Measurements from ENCODE around the gene C10orf95.

Gene C10orf95

GRCh38 chr10:102416283-102416682 is 35.1 kb downstream of the C10orf95 start:
- H3K9me3 ChIP-seq (ENCODE audit: control insufficient read depth, low read length): no peaks in the 10 kb centered on the region
- H3K36me3 ChIP-seq (ENCODE audit: control insufficient read depth in 1 of 2, insufficient read depth in 2 of 2, low read depth in 1 of 2, low read length in 2 of 2): no peaks in the 10 kb centered on the region
- peaks cover 20% of the 10 kb centered on the region for H3K4me1 ChIP-seq (ENCODE audit: control insufficient read depth, insufficient read depth, low read depth, low read length)
- no peak overlapping the region for H3K4me3 ChIP-seq (ENCODE audit: insufficient read depth in 1 of 2, low read depth in 1 of 2, low read length in 2 of 2)
- DNase-seq: no peak
- no peak overlapping the region for H2BK120ac ChIP-seq (ENCODE audit: low read depth, low read length)
- H4K91ac ChIP-seq (ENCODE audit: low read length): no peak overlapping the region
- no peak overlapping the region for H2AFZ ChIP-seq (ENCODE audit: low read depth, low read length)
- peaks cover 74 to 77% of the 10 kb centered on the region in 2 experiments for H3K27me3 ChIP-seq (ENCODE audit: control insufficient read depth in 1 of 2, insufficient read depth in 1 of 2, low read length in 2 of 2)
- H3K4ac ChIP-seq (ENCODE audit: low read depth in 1 of 2, low read length in 2 of 2): no peak overlapping the region
- no peak overlapping the region for H2AK5ac ChIP-seq (ENCODE audit: low read length, severe bottlenecking)
- no peaks in the 10 kb centered on the region for H3K79me1 ChIP-seq (replicated peaks; ENCODE audit: low read length, poor library complexity, severe bottlenecking)
- no peak overlapping the region for H3K14ac ChIP-seq (ENCODE audit: low read length in 2 of 2)
- no peak overlapping the region for H2BK5ac ChIP-seq (ENCODE audit: low read depth, low read length, poor library complexity, severe bottlenecking)
- H3K23ac ChIP-seq (ENCODE audit: low read length in 2 of 2): no peak overlapping the region
- no peak overlapping the region for H4K8ac ChIP-seq (ENCODE audit: low read length)
- H2BK12ac ChIP-seq (ENCODE audit: low read length in 2 of 2): no peak overlapping the region
- peak overlapping the region; percentile 18 for H2BK15ac ChIP-seq (ENCODE audit: low read depth, poor library complexity, severe bottlenecking)
- H3K9ac ChIP-seq (ENCODE audit: low read length): no peak overlapping the region
- no peak overlapping the region for H3K18ac ChIP-seq (ENCODE audit: low read depth in 1 of 2, low read length in 2 of 2)
- H3K4me2 ChIP-seq (ENCODE audit: low read length, poor library complexity, severe bottlenecking): no peak overlapping the region
- no peak overlapping the region for H3K27ac ChIP-seq (ENCODE audit: low read length, poor library complexity, severe bottlenecking)
- 77% methylated on average over 6 of the region's 9 CpGs for WGBS

- Histone ChIP-seq H2BK5ac (ENCODE audit: low read depth, low read length, poor library complexity, severe bottlenecking) (no peak overlapping the region), H2AK5ac (ENCODE audit: low read length, severe bottlenecking) (no peak overlapping the region), H3K18ac (ENCODE audit: low read depth in 1 of 2, low read length in 2 of 2) (no peak overlapping the region), H2BK12ac (ENCODE audit: low read length in 2 of 2) (no peak overlapping the region), H3K36me3 (ENCODE audit: control insufficient read depth in 1 of 2, insufficient read depth in 2 of 2, low read depth in 1 of 2, low read length in 2 of 2) (no peaks in the 10 kb centered on the region), H2AFZ (ENCODE audit: low read depth, low read length) (no peak overlapping the region), H4K8ac (ENCODE audit: low read length) (no peak overlapping the region), H3K23ac (ENCODE audit: low read length in 2 of 2) (peak overlapping the region in 1 of 2 experiments; percentile 9), H3K4ac (ENCODE audit: low read depth in 1 of 2, low read length in 2 of 2) (no peak overlapping the region), H3K27ac (ENCODE audit: low read length, poor library complexity, severe bottlenecking) (no peak overlapping the region), H3K4me1 (ENCODE audit: control insufficient read depth, insufficient read depth, low read depth, low read length) (peaks cover 22% of the 10 kb centered on the region), H3K4me2 (ENCODE audit: low read length, poor library complexity, severe bottlenecking) (no peak overlapping the region), H3K14ac (ENCODE audit: low read length in 2 of 2) (no peak overlapping the region), H2BK15ac (ENCODE audit: low read depth, poor library complexity, severe bottlenecking) (no peak overlapping the region), H3K9ac (ENCODE audit: low read length) (no peak overlapping the region), H3K9me3 (ENCODE audit: control insufficient read depth, low read length) (no peaks in the 10 kb centered on the region), H4K91ac (ENCODE audit: low read length) (no peak overlapping the region), H3K4me3 (ENCODE audit: insufficient read depth in 1 of 2, low read depth in 1 of 2, low read length in 2 of 2) (no peak overlapping the region), H3K27me3 (ENCODE audit: control insufficient read depth in 1 of 2, insufficient read depth in 1 of 2, low read length in 2 of 2) (peaks cover 89 to 92% of the 10 kb centered on the region in 2 experiments), H3K79me1 (replicated peaks; ENCODE audit: low read length, poor library complexity, severe bottlenecking) (no peaks in the 10 kb centered on the region), H2BK120ac (ENCODE audit: low read depth, low read length) (no peak overlapping the region)
- 79% methylated on average over 20 of the region's 20 CpGs for WGBS
- DNase-seq: no peak
Measured at GRCh38 chr10:102414749-102415148, 36.6 kb downstream of the C10orf95 start.

- H3K18ac ChIP-seq (ENCODE audit: low read depth in 1 of 2, low read length in 2 of 2): no peak overlapping the region
- no peak overlapping the region for H3K4me3 ChIP-seq (ENCODE audit: insufficient read depth in 1 of 2, low read depth in 1 of 2, low read length in 2 of 2)
- H3K36me3 ChIP-seq (ENCODE audit: control insufficient read depth in 1 of 2, insufficient read depth in 2 of 2, low read depth in 1 of 2, low read length in 2 of 2): no peaks in the 10 kb centered on the region
- H2AFZ ChIP-seq (ENCODE audit: low read depth, low read length): no peak overlapping the region
- H2AK5ac ChIP-seq (ENCODE audit: low read length, severe bottlenecking): no peak overlapping the region
- 82% methylated on average over 16 of the region's 16 CpGs for WGBS
- no peak overlapping the region for H2BK12ac ChIP-seq (ENCODE audit: low read length in 2 of 2)
- H3K27ac ChIP-seq (ENCODE audit: low read length, poor library complexity, severe bottlenecking): no peak overlapping the region
- no peaks in the 10 kb centered on the region for H3K79me1 ChIP-seq (replicated peaks; ENCODE audit: low read length, poor library complexity, severe bottlenecking)
- H4K8ac ChIP-seq (ENCODE audit: low read length): no peak overlapping the region
- H3K9ac ChIP-seq (ENCODE audit: low read length): no peak overlapping the region
- H2BK120ac ChIP-seq (ENCODE audit: low read depth, low read length): no peak overlapping the region
- H3K4me2 ChIP-seq (ENCODE audit: low read length, poor library complexity, severe bottlenecking): no peak overlapping the region
- H3K14ac ChIP-seq (ENCODE audit: low read length in 2 of 2): no peak overlapping the region
- no peak overlapping the region for H3K23ac ChIP-seq (ENCODE audit: low read length in 2 of 2)
- H2BK5ac ChIP-seq (ENCODE audit: low read depth, low read length, poor library complexity, severe bottlenecking): no peak overlapping the region
- H2BK15ac ChIP-seq (ENCODE audit: low read depth, poor library complexity, severe bottlenecking): no peak overlapping the region
- no peak overlapping the region for H4K91ac ChIP-seq (ENCODE audit: low read length)
- H3K27me3 ChIP-seq (ENCODE audit: control insufficient read depth in 1 of 2, insufficient read depth in 1 of 2, low read length in 2 of 2): peaks cover 91 to 94% of the 10 kb centered on the region in 2 experiments
- peaks cover 19% of the 10 kb centered on the region for H3K4me1 ChIP-seq (ENCODE audit: control insufficient read depth, insufficient read depth, low read depth, low read length)
- H3K4ac ChIP-seq (ENCODE audit: low read depth in 1 of 2, low read length in 2 of 2): no peak overlapping the region
- DNase-seq: no peak
- no peaks in the 10 kb centered on the region for H3K9me3 ChIP-seq (ENCODE audit: control insufficient read depth, low read length)
Measured at GRCh38 chr10:102413806-102414561, 37.4 kb downstream of the C10orf95 start.

GRCh38 chr10:102413053-102413705 is 38.2 kb downstream of the C10orf95 start:
- WGBS: 46% methylated on average over 5 of the region's 5 CpGs
- H3K4me3 ChIP-seq (ENCODE audit: insufficient read depth in 1 of 2, low read depth in 1 of 2, low read length in 2 of 2): no peak overlapping the region
- peaks cover 88 to 94% of the 10 kb centered on the region in 2 experiments for H3K27me3 ChIP-seq (ENCODE audit: control insufficient read depth in 1 of 2, insufficient read depth in 1 of 2, low read length in 2 of 2)
- no peak overlapping the region for H4K91ac ChIP-seq (ENCODE audit: low read length)
- H3K14ac ChIP-seq (ENCODE audit: low read length in 2 of 2): no peak overlapping the region
- no peak overlapping the region for H3K18ac ChIP-seq (ENCODE audit: low read depth in 1 of 2, low read length in 2 of 2)
- DNase-seq: no peak
- H3K4me1 ChIP-seq (ENCODE audit: control insufficient read depth, insufficient read depth, low read depth, low read length): peaks cover 19% of the 10 kb centered on the region
- no peaks in the 10 kb centered on the region for H3K9me3 ChIP-seq (ENCODE audit: control insufficient read depth, low read length)
- H3K4me2 ChIP-seq (ENCODE audit: low read length, poor library complexity, severe bottlenecking): no peak overlapping the region
- H3K27ac ChIP-seq (ENCODE audit: low read length, poor library complexity, severe bottlenecking): no peak overlapping the region
- no peaks in the 10 kb centered on the region for H3K79me1 ChIP-seq (replicated peaks; ENCODE audit: low read length, poor library complexity, severe bottlenecking)
- no peak overlapping the region for H2BK5ac ChIP-seq (ENCODE audit: low read depth, low read length, poor library complexity, severe bottlenecking)
- no peak overlapping the region for H2BK15ac ChIP-seq (ENCODE audit: low read depth, poor library complexity, severe bottlenecking)
- H4K8ac ChIP-seq (ENCODE audit: low read length): no peak overlapping the region
- no peak overlapping the region for H2AK5ac ChIP-seq (ENCODE audit: low read length, severe bottlenecking)
- no peak overlapping the region for H3K23ac ChIP-seq (ENCODE audit: low read length in 2 of 2)
- H2BK120ac ChIP-seq (ENCODE audit: low read depth, low read length): no peak overlapping the region
- no peak overlapping the region for H3K4ac ChIP-seq (ENCODE audit: low read depth in 1 of 2, low read length in 2 of 2)
- no peak overlapping the region for H2AFZ ChIP-seq (ENCODE audit: low read depth, low read length)
- no peak overlapping the region for H3K9ac ChIP-seq (ENCODE audit: low read length)
- no peak overlapping the region for H2BK12ac ChIP-seq (ENCODE audit: low read length in 2 of 2)
- H3K36me3 ChIP-seq (ENCODE audit: control insufficient read depth in 1 of 2, insufficient read depth in 2 of 2, low read depth in 1 of 2, low read length in 2 of 2): no peaks in the 10 kb centered on the region
